GM12801 (cell line): Measurements from ENCODE around the gene DHX38.

ENCODE experiments used
- TF ChIP-seq, protein P1 (sequence below): IDR thresholded peaks from one replicate; pipeline ENCODE4 v1.5.1; 2011; ENCODE audit warnings: control low read depth; ENCODE audit not compliant: insufficient read length; ENCODE audit errors: extremely low read depth

Gene DHX38

DNA sequence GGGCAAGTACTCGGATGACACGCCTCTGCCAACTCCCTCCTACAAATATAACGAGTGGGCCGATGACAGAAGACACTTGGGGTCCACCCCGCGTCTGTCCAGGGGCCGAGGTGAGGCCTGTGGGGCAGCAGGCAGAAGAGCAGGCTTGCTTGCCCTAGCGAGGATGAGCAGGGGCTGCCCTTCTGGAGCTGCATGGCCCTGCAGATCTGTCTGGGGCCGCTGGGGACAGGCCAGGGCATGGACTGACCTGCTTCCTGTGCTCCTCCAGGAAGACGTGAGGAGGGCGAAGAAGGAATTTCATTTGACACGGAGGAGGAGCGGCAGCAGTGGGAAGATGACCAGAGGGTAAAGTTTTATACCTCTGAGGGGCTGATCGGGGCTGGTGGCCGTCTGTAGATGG, 5.3 kb downstream of the DHX38 start:
- TF ChIP-seq, protein P1, sequence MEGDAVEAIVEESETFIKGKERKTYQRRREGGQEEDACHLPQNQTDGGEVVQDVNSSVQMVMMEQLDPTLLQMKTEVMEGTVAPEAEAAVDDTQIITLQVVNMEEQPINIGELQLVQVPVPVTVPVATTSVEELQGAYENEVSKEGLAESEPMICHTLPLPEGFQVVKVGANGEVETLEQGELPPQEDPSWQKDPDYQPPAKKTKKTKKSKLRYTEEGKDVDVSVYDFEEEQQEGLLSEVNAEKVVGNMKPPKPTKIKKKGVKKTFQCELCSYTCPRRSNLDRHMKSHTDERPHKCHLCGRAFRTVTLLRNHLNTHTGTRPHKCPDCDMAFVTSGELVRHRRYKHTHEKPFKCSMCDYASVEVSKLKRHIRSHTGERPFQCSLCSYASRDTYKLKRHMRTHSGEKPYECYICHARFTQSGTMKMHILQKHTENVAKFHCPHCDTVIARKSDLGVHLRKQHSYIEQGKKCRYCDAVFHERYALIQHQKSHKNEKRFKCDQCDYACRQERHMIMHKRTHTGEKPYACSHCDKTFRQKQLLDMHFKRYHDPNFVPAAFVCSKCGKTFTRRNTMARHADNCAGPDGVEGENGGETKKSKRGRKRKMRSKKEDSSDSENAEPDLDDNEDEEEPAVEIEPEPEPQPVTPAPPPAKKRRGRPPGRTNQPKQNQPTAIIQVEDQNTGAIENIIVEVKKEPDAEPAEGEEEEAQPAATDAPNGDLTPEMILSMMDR, result no peak

DNA sequence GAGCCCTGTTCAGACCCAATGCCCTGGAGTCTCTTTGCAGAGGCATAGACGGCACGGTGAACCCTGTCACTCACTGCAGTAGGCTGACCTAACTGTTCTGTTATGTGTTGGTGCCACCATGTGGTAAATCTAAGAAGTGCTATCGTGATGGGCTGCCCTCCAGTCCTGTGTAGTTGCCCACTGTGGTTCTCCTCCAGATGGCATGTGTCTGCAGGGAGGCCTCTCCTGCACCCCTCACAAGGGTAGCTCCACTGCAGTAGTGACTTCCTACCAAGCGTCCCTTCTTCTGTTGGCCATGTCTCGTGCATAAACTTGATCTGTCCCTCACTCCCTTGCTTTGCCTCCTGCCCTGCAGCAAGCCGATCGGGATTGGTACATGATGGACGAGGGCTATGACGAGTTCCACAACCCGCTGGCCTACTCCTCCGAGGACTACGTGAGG, 5.8 kb downstream of the DHX38 start:
- TF ChIP-seq, protein P1, result no peak

DNA sequence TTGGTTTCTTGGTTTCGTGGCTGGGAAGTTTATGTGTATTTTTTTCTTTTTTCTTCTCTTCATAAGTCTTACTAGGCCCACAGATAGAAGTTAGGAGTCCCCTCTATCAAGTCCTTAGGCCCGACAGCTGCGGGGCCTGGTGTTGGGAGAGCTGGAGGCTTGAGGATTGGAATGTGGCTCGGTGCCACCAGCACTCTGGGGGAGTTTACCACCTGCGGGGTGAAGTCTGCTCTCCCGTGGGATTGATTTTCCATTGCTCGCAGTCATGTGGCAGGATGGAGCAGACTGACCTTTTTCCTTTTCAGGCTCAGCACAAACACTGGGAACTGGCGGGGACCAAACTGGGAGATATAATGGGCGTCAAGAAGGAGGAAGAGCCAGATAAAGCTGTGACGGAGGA, 7.5 kb downstream of the DHX38 start:
- TF ChIP-seq, protein P1, result no peak

DNA sequence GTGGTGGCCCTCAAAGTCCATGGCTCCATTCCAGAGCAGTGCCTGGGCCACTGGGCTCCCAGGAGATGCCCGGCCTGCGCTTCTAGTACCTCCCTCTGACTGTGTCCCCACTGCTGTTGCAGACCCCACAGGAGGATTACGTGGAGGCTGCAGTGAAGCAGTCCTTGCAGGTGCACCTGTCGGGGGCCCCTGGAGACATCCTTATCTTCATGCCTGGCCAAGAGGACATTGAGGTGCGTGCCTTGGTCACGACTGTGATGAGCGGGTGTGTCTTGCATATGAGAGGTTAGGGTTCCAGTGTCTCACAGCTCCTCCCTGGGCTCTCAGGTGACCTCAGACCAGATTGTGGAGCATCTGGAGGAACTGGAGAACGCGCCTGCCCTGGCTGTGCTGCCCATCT, 11.3 kb downstream of the DHX38 start:
- TF ChIP-seq, protein P1, result no peak

DNA sequence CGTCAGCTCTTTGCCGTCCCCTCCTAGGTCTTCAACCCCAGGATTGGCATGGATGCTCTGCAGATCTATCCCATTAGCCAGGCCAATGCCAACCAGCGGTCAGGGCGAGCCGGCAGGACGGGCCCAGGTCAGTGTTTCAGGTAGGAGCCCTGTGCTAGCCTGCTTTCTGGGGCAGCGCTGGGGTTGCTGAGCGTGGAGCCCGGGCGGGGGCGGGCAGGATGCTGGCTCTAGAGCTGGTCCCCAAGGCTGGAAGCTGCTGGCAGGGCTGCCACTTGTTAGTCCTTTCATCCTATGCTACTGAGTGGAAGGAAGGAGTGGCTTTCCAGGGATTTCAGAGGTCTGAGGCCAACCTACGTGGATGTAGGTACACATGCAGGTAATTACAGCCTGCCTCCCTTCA, 12.3 kb downstream of the DHX38 start:
- TF ChIP-seq, protein P1, result no peak

DNA sequence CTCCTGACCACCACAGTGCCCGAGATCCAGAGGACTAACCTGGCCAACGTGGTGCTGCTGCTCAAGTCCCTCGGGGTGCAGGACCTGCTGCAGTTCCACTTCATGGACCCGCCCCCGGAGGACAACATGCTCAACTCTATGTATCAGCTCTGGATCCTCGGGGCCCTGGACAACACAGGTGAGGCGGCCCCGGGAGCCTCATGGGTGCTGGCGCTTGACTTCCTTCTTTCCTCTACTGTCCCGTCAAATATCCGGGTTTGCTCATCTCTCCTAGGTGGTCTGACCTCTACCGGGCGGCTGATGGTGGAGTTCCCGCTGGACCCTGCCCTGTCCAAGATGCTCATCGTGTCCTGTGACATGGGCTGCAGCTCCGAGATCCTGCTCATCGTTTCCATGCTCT, 13.7 kb downstream of the DHX38 start:
- TF ChIP-seq, protein P1, result no peak

DNA sequence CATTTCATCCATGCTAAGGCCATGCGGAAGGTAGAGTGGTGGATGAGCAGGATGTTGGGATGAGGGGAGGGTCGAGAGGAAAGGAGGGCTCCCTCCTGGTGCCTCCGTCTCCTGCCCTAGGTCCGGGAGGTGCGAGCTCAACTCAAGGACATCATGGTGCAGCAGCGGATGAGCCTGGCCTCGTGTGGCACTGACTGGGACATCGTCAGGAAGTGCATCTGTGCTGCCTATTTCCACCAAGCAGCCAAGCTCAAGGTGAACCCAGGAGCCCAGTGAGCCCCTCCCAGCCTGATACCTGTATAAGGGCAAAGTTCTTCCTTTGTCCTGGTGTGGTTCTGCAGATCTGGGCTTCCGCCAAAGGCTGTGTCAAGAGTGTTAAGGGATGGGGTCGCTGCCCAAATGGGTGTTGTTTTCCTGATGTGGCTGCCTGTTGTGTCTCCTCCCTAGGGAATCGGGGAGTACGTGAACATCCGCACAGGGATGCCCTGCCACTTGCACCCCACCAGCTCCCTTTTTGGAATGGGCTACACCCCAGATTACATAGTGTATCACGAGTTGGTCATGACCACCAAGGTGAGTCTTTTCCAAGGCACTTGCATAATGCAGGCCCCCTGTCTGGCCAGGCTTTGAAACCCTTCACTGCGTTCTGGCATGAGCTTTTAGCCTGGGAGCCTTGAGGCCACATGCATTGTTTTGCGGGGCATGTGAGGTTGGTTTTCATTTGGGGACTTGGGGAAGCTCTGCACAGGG, 14.9 kb downstream of the DHX38 start:
- TF ChIP-seq, protein P1, result no peak

DNA sequence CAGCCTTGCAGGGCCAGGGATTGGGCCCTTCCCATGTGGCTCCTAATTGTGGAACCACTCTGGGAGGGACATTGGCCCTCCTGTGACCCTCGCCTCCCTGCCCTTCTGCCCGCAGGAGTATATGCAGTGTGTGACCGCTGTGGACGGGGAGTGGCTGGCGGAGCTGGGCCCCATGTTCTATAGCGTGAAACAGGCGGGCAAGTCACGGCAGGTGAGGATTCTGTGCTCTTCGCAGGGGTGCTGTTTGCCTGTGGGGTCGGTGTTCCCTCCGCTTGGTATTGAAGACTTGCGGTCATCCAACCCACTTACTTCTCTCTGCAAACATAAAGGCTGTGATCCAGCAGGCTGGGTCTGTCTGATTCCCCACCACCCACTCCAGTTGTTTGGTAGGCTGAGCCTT, 15.7 kb downstream of the DHX38 start:
- TF ChIP-seq, protein P1, result no peak
